Measurements from ENCODE around the gene AMER1. TPM values are rescaled to one million over a fixed set of nuclear protein-coding genes. Genes with fewer than 3 reads are reported as not detected.

The AMER1 gene
- total and polyA plus RNA-seq, 2 of the 8 experiments (the other 6 are each of a cell fraction or from before 2014, with no cell fraction given): 3.3 to 9.4 TPM

DNA sequence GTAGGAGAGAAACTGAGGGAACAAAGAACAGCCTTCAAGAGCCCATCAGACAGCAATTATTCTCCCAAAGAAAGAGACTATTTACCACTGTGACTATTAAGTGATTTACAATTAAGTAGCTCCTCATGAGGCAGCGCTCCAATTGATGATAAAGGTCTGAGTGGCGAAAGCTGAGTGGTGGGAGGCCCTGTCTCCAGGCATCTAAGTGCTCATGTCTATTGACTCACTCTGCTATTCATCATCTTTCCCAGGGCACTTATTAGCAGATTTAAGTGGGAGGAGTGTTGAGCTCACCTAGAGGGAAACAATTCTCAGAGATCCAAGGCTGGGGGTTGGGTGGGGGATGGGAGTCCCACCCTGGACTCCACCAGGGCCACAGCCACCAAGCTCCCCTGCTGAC lies 23.3 kb downstream of the AMER1 start:
- Histone ChIP-seq H3K79me1 (ENCODE audit: low read depth, low read length) (no peaks in the 10 kb centered on the region), H3K79me2 (ENCODE audit: control insufficient read depth in 1 of 2, insufficient read depth in 2 of 2, low read length in 2 of 2) (no peaks in the 10 kb centered on the region), H3K14ac (ENCODE audit: insufficient read length) (no peak overlapping the region), H4K20me1 (replicated peaks in 1 of 2; ENCODE audit: control insufficient read depth in 1 of 2, insufficient read depth in 2 of 2, low read length in 2 of 2) (no peaks in the 10 kb centered on the region), H3K4me2 (ENCODE audit: insufficient read depth in 1 of 2, low read depth in 2 of 2, low read length in 2 of 2) (no peak overlapping the region), H2AK5ac (ENCODE audit: low read depth, low read length) (no peak overlapping the region), H4K5ac (ENCODE audit: insufficient read length, low read depth, low read length) (no peak overlapping the region), H3K4me3 (ENCODE audit: extremely low read depth in 1 of 4, insufficient read depth in 2 of 4, low read depth in 3 of 4, low read length in 4 of 4) (no peak overlapping the region), H2BK15ac (ENCODE audit: low read length) (no peak overlapping the region), H3K36me3 (ENCODE audit: control insufficient read depth in 2 of 4, insufficient read depth in 4 of 4, low read length in 3 of 4) (no peaks in the 10 kb centered on the region), H2AFZ (ENCODE audit: low read length) (no peak overlapping the region), H3K27ac (ENCODE audit: low read depth, low read length) (no peak overlapping the region), H3K23me2 (ENCODE audit: low read depth, low read length) (no peaks in the 10 kb centered on the region), H2BK5ac (ENCODE audit: low read depth, low read length) (no peak overlapping the region), H2BK120ac (replicated peaks; ENCODE audit: low read depth, low read length) (no peak overlapping the region), H2BK12ac (ENCODE audit: low read depth, low read length) (no peak overlapping the region), H2BK20ac (ENCODE audit: low read length) (no peak overlapping the region), H3K18ac (ENCODE audit: extremely low read depth, low read length) (no peak overlapping the region), H4K8ac (ENCODE audit: extremely low read depth, insufficient read depth, low read length) (no peak overlapping the region), H3K9me3 (ENCODE audit: insufficient read depth in 2 of 2, low read depth in 1 of 2, low read length in 1 of 2) (no peaks in the 10 kb centered on the region), H3K23ac (ENCODE audit: insufficient read length) (no peak overlapping the region), H3K56ac (replicated peaks; ENCODE audit: insufficient read length, low read depth, low read length) (no peak overlapping the region), H3K4ac (replicated peaks; ENCODE audit: insufficient read length, low read depth, low read length) (no peak overlapping the region), H4K91ac (replicated peaks; ENCODE audit: insufficient read length, low read length) (no peak overlapping the region), H3K4me1 (replicated peaks in 1 of 4; ENCODE audit: control insufficient read depth in 3 of 4, insufficient read depth in 4 of 4, low read length in 3 of 4) (no peaks in the 10 kb centered on the region), H3K9ac (replicated peaks in 1 of 4; ENCODE audit: extremely low read depth in 1 of 4, low read depth in 3 of 4, low read length in 3 of 4) (no peak overlapping the region), H3K27me3 (replicated peaks in 1 of 4; ENCODE audit: control insufficient read depth in 3 of 4, extremely low read depth in 1 of 4, insufficient read depth in 3 of 4, low read length in 3 of 4) (no peaks in the 10 kb centered on the region)
- DNase-seq (ENCODE audit: low read depth in 1 of 2, low spot score in 2 of 2) (no peak), FAIRE-seq (no peak)
- ChIA-PET POLR2A (ENCODE audit: partially characterized antibody) (interaction anchor here (0.9 kb wide), 1 partner anchor 9 kb away, joined by 5 read pairs; no protein-coding TSS in a partner anchor), CTCF (ENCODE audit: partially characterized antibody) (no interaction called here)
- 93% methylated on average over 2 of the region's 2 CpGs; no CpG with 5 or more reads in 1 of the 2 experiments for WGBS, 2 experiments (ENCODE audit: extremely low coverage in 1 of 2, insufficient coverage in 1 of 2, insufficient read length in 1 of 2, insufficient replicate concordance in 2 of 2, low coverage in 1 of 2, low lambda C conversion rate in 2 of 2, missing lambda C conversion rate in 1 of 2)
- no peak for TF ChIP-seq TCF12 (IDR thresholded peaks at IDR 0.05; ENCODE audit: low read depth, low read length)
- no peak for TF ChIP-seq CEBPB (IDR thresholded peaks at IDR 0.05; ENCODE audit: low read depth, low read length)
- TF ChIP-seq SAP30 (IDR thresholded peaks at IDR 0.05; ENCODE audit: insufficient read depth, insufficient replicate concordance, low read length): no peak
- TF ChIP-seq HDAC2 (IDR thresholded peaks at IDR 0.05; ENCODE audit: borderline replicate concordance in 1 of 2, low read depth in 2 of 2, low read length in 2 of 2): no peak
- TF ChIP-seq FOSL1 (IDR thresholded peaks at IDR 0.05; ENCODE audit: insufficient read depth, low read depth, low read length): no peak
- TF ChIP-seq SRF (IDR thresholded peaks at IDR 0.05; ENCODE audit: low read depth, low read length): no peak
- no peak for TF ChIP-seq TAF7 (optimal IDR thresholded peaks at IDR 0.05; ENCODE audit: borderline replicate concordance, low read depth, low read length)
- TF ChIP-seq ATF3 (IDR thresholded peaks at IDR 0.05; ENCODE audit: insufficient read depth, low read depth, low read length): no peak
- TF ChIP-seq ATF2 (IDR thresholded peaks at IDR 0.05; ENCODE audit: low read length): no peak
- no peak for TF ChIP-seq BCL11A (IDR thresholded peaks at IDR 0.05; ENCODE audit: low read depth in 2 of 2, low read length in 2 of 2)
- no peak for TF ChIP-seq POU5F1 (IDR thresholded peaks at IDR 0.05; ENCODE audit: low read depth, low read length)
- no peak for TF ChIP-seq KDM4A (IDR thresholded peaks at IDR 0.05; ENCODE audit: low read depth, low read length, severe bottlenecking)

All from H1 (cell line).